ENCODE measurements around the gene C17orf67. TPM values are rescaled to one million over a fixed set of nuclear protein-coding genes. Genes with fewer than 3 reads are reported as not detected.

The C17orf67 gene
- total and polyA plus RNA-seq, 4 donors, result 0.64 to 2.8 (median 1.7) TPM

- ATAC-seq (ENCODE audit: insufficient read depth, low FRiP score) (peak; percentile 86), DNase-seq (peak; percentile 67 to 80 (median 69))
- no peaks in the 10 kb centered on the region for H3K36me3 ChIP-seq (ENCODE audit: control insufficient read depth in 4 of 4, insufficient read depth in 4 of 4, low read length in 4 of 4)
- 21 to 28% methylated on average over 14 of the region's 14 CpGs for WGBS, 2 donors
- no peak overlapping the region for H3K4me3 ChIP-seq
- no peak overlapping the region for H3K9ac ChIP-seq (ENCODE audit: insufficient read depth in 1 of 2, low read length in 2 of 2)
- no peaks in the 10 kb centered on the region for H3K9me3 ChIP-seq (ENCODE audit: control insufficient read depth in 4 of 4, insufficient read depth in 3 of 4, low read length in 3 of 4)
- H3K27ac ChIP-seq (ENCODE audit: low read depth in 1 of 2, low read length in 1 of 2), result no peak overlapping the region
- H3K4me1 ChIP-seq (ENCODE audit: control insufficient read depth in 5 of 5, insufficient read depth in 5 of 5, low read length in 5 of 5), result peaks cover 0 to 1% (median 0%) of the 10 kb centered on the region in 5 donors
- no peaks in the 10 kb centered on the region for H3K27me3 ChIP-seq (ENCODE audit: control insufficient read depth in 3 of 3, insufficient read depth in 3 of 3, low read length in 2 of 3)
- peak; percentile 86 for TF ChIP-seq CTCF (IDR thresholded peaks at IDR 0.05; ENCODE audit: control extremely low read depth, extremely low read depth)
Observed at GRCh38 chr17:56819431-56820145, 14.1 kb downstream of the C17orf67 start.

- DNase-seq (no peak), ATAC-seq (ENCODE audit: insufficient read depth, low FRiP score) (no peak)
- no peak for TF ChIP-seq CTCF (IDR thresholded peaks at IDR 0.05; ENCODE audit: control extremely low read depth, extremely low read depth)
- Histone ChIP-seq H3K36me3 (ENCODE audit: control insufficient read depth in 4 of 4, insufficient read depth in 4 of 4, low read length in 4 of 4) (no peaks in the 10 kb centered on the region), H3K4me1 (ENCODE audit: control insufficient read depth in 5 of 5, insufficient read depth in 5 of 5, low read length in 5 of 5) (peaks cover 0 to 1% (median 0%) of the 10 kb centered on the region in 5 donors), H3K27ac (ENCODE audit: low read depth in 1 of 2, low read length in 1 of 2) (no peak overlapping the region), H3K9me3 (ENCODE audit: control insufficient read depth in 4 of 4, insufficient read depth in 3 of 4, low read length in 3 of 4) (no peaks in the 10 kb centered on the region), H3K27me3 (ENCODE audit: control insufficient read depth in 3 of 3, insufficient read depth in 3 of 3, low read length in 2 of 3) (no peaks in the 10 kb centered on the region), H3K9ac (ENCODE audit: insufficient read depth in 1 of 2, low read length in 2 of 2) (no peak overlapping the region), H3K4me3 (no peak overlapping the region)
- 85 to 92% methylated on average over 2 of the region's 2 CpGs for WGBS, 2 donors
Observed at GRCh38 chr17:56819030-56819429, 14.7 kb downstream of the C17orf67 start.

GRCh38 chr17:56817066-56817465 lies 16.7 kb downstream of the C17orf67 start:
- no peaks in the 10 kb centered on the region for H3K27me3 ChIP-seq (ENCODE audit: control insufficient read depth in 3 of 3, insufficient read depth in 3 of 3, low read length in 2 of 3)
- TF ChIP-seq CTCF (IDR thresholded peaks at IDR 0.05; ENCODE audit: control extremely low read depth, extremely low read depth), result no peak
- ATAC-seq (ENCODE audit: insufficient read depth, low FRiP score) (no peak), DNase-seq (no peak)
- no peak overlapping the region for H3K4me3 ChIP-seq
- no peaks in the 10 kb centered on the region for H3K36me3 ChIP-seq (ENCODE audit: control insufficient read depth in 4 of 4, insufficient read depth in 4 of 4, low read length in 4 of 4)
- no peak overlapping the region for H3K9ac ChIP-seq (ENCODE audit: insufficient read depth in 1 of 2, low read length in 2 of 2)
- no peaks in the 10 kb centered on the region for H3K9me3 ChIP-seq (ENCODE audit: control insufficient read depth in 4 of 4, insufficient read depth in 3 of 4, low read length in 3 of 4)
- no peak overlapping the region for H3K27ac ChIP-seq (ENCODE audit: low read depth in 1 of 2, low read length in 1 of 2)
- peaks cover 0 to 5% (median 0%) of the 10 kb centered on the region in 5 donors for H3K4me1 ChIP-seq (ENCODE audit: control insufficient read depth in 5 of 5, insufficient read depth in 5 of 5, low read length in 5 of 5)

DNA sequence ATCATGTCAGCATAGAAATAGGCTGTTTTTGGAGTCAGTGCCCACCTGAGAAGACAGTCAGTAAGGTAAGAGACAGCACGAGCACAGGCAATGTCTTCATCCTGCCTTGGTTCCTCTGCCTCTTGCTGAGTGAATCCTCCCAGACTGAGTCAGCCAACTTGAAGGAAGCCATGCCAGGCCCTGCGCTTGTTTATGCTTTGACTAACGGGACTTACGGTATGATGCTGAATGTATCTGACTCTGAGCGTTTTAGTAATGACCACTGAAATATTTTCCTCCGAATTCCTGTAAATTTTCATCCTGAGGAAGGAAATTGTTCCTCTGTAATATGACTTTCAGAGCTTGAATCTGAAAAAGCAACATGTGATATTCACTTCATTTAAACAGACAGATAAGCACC lies 18.0 kb downstream of the C17orf67 start:
- Histone ChIP-seq H3K36me3 (ENCODE audit: control insufficient read depth in 4 of 4, insufficient read depth in 4 of 4, low read length in 4 of 4) (no peaks in the 10 kb centered on the region), H3K27me3 (ENCODE audit: control insufficient read depth in 3 of 3, insufficient read depth in 3 of 3, low read length in 2 of 3) (no peaks in the 10 kb centered on the region), H3K4me1 (ENCODE audit: control insufficient read depth in 5 of 5, insufficient read depth in 5 of 5, low read length in 5 of 5) (peaks cover 0 to 11% (median under 1%) of the 10 kb centered on the region in 5 donors), H3K4me3 (no peak overlapping the region), H3K9me3 (ENCODE audit: control insufficient read depth in 4 of 4, insufficient read depth in 3 of 4, low read length in 3 of 4) (no peaks in the 10 kb centered on the region), H3K27ac (ENCODE audit: low read depth in 1 of 2, low read length in 1 of 2) (no peak overlapping the region), H3K9ac (ENCODE audit: insufficient read depth in 1 of 2, low read length in 2 of 2) (no peak overlapping the region)
- no peak for ATAC-seq (ENCODE audit: insufficient read depth, low FRiP score)
- no peak for DNase-seq
- 82 to 86% methylated on average over 6 of the region's 6 CpGs for WGBS, 2 donors
- no peak for TF ChIP-seq CTCF (IDR thresholded peaks at IDR 0.05; ENCODE audit: control extremely low read depth, extremely low read depth)

Measured in lung (tissue), 12 donors.